ENCODE measurements around the gene DPP4.

GRCh38 chr2:162038725-162039124, 35.3 kb downstream of the DPP4 start:
- TF ChIP-seq SP2 (tag by site-specific recombination; IDR thresholded peaks at IDR 0.05) (no peak), CTCF (tag by site-specific recombination; IDR thresholded peaks at IDR 0.05) (no peak)

Data from HEK293 (cell line).